Transverse colon (tissue), 4 donors: Measurements from ENCODE around the gene USP17L30.

Experiments
- EP300 ChIP-seq: sonication (generic); formaldehyde crosslinking; IDR thresholded peaks from one replicate; pipeline ENCODE4 v1.6.1; 2017; ENCODE audit warnings: antibody characterized with exemption, low read depth
- POLR2A ChIP-seq: fragments of 450-650 bp; IDR thresholded peaks from one replicate; pipeline ENCODE4 v1.6.1; 2016; ENCODE audit warnings: antibody characterized with exemption, mild to moderate bottlenecking, moderate library complexity
- POLR2AphosphoS5 ChIP-seq, 3 donors: sonication (generic); formaldehyde crosslinking; IDR thresholded peaks; one replicate each; pipeline ENCODE4 v1.6.1; 2016; ENCODE audit warnings: antibody characterized with exemption in 3 of 3
- TF ChIP-seq, protein P1 (sequence below), 5 experiments: fragments of 200-600 bp in 3 of 5; fragments of 450-650 bp in 2 of 5; sonication (generic) in 3 of 5; IDR thresholded peaks; 1 replicate in 2 of 5; 2 replicates in 3 of 5; pipeline ENCODE4 v1.5.1; 2016 to 2017; ENCODE audit warnings: antibody characterized with exemption in 5 of 5, inconsistent platforms in 3 of 5, mild to moderate bottlenecking in 2 of 5, moderate library complexity in 1 of 5

DNA sequence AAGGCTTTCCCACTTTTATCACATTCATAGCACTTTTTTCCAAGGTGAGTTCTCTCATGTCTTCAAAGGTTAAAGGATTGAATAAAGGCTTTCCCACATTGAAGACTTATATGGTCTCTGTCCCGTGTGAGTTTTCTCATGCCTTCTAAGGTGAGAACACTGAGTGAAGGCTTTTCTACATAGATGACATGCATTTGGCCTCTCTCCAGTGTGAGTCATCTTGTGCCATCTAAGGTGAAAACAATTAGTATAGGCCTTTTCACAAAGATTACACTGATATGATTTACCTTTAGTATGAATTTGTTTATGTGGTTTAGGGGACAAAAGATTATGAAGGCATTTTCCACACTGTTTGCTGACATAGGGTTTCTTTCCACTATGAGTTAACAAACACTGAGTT lies 21.2 kb downstream of the USP17L30 start:
- TF ChIP-seq POLR2A (no peak), EP300 (no peak), POLR2AphosphoS5 (IDR thresholded peaks at IDR 0.05) (no peak)
- TF ChIP-seq, protein P1, sequence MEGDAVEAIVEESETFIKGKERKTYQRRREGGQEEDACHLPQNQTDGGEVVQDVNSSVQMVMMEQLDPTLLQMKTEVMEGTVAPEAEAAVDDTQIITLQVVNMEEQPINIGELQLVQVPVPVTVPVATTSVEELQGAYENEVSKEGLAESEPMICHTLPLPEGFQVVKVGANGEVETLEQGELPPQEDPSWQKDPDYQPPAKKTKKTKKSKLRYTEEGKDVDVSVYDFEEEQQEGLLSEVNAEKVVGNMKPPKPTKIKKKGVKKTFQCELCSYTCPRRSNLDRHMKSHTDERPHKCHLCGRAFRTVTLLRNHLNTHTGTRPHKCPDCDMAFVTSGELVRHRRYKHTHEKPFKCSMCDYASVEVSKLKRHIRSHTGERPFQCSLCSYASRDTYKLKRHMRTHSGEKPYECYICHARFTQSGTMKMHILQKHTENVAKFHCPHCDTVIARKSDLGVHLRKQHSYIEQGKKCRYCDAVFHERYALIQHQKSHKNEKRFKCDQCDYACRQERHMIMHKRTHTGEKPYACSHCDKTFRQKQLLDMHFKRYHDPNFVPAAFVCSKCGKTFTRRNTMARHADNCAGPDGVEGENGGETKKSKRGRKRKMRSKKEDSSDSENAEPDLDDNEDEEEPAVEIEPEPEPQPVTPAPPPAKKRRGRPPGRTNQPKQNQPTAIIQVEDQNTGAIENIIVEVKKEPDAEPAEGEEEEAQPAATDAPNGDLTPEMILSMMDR (IDR thresholded peaks at IDR 0.05) = no peak
